ENCODE measurements around the gene CLEC4D.
A peak's percentile ranks its signal among the peaks of the same experiment; 100 is the strongest.
"Not testable (repeated sequence)": the region's sequence is repeated elsewhere in the genome, so short reads cannot be mapped to it uniquely, and the experiment has no call there.

Gene CLEC4D

DNA sequence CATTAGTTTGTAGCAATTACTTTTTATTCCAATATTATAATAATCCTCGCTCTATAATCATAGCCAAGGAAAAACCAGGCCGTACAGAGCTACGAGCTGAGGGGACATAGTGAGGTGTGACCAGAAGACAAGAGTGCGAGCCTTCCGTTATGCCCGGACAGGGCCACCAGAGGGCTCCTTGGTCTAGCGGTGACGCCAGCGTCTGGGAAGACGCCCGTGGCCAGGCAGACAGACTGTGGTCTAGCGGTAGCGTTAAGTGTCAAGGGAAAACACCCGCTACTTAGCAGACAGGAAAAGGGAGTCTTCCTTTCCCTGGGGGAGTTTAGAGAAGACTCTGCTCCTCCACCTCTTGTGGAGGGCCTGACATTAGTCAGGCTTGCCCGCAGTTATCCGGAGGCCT, 24.5 kb downstream of the CLEC4D start:
- not testable (repeated sequence) for ATAC-seq

DNA sequence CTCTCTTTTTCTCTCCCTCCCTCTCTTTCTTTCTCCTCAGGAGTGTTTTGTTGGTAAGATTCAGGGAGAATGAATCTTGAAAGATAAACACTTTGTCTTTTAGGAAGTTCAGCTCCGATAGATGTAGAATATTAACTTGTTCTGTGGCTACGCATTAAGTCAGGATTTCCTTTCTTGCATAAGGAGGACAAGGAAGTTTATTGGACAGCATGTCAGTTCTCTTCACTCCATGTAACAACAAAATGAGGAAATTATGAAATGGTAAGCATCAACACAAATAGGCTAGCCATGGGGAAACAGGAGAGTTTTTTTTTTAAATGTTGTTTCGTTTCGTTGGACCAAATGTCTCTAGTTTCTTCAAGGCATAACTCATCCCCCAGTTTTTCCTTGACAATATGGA, 27.5 kb downstream of the CLEC4D start, which contains the start of gene CLEC4E:
Gene CLEC4E (minus strand): TSS at position 75 of the 400 bp plus-strand sequence. CDS start 108 bp downstream, outside the sequence.
- not testable (repeated sequence) for ATAC-seq

DNA sequence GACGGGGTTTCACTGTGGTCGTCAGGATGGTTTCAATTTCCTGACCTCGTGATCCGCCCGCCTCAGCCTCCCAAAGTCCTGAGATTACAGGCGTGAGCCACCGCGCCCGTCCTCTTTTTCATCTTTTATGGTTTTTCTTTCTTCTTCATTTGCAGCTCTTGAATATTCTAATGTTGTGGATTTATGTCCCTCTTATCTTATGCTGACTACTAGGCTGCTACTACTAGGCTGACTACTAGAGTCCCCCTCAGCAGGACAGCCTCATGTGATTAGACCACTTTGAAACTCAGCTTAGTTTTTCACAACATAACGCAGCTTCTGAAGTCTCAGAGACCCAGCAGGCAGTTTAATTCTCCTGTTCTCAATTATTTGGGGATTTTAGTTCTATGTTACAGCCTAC, 28.3 kb downstream of the CLEC4D start:
- no peak for ATAC-seq

DNA sequence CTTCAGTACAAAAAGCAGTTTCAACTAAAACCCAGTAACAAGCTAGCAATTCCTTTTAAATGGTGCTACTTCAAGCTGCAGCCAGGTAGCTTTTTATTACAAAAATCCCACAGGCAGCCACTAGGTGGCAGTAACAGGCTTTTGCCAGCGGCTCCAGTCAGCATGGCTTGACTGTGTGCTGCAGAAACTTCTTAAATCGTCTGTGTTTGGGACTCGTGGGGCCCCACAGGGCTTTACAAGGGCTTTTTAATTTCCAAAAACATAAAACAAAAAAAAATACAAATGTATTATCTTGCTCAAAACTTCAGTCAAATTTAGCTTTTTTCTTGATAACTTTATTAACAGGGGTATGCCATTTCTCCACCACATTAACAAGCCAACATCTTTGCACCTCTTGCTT, 31.0 kb downstream of the CLEC4D start:
- peak; percentile 59 to 60 for ATAC-seq

DNA sequence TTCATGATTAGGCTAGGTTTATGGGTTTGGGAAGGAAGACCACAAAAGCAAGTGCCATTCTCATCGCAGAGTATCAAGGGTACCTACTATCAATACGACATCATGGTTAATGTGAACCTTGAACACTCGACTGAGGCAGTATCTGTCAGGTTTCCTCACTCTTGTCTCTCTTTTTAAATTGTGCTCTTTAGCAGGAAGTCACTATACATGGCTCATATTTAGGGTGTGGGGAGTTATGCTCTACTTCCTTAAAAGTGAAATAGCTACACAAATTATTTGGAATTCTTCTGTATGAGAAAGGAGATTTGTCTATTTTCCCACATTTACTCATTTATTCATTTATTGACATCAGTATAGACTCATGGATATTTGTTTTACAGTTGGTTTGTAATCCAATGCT, 33.3 kb downstream of the CLEC4D start:
- no peak for ATAC-seq

DNA sequence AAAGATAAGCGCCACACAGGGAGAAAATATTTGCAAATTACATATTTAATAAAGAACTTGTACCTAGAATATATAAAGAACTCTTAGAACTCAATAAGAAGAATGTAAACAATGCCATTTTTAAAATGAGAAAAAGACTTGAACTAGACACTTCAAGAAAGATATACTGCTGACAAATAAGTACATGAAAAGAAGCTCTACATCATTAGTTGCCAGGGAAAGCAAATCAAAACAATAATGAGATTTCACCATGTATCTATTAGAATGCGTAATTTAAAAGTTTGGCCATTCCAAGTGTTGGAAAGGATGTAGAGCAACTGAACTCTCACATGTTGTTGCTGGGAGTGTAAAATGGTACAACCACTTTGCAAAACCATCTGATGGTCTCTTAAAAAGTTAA, 34.3 kb downstream of the CLEC4D start:
- ATAC-seq: no peak

DNA sequence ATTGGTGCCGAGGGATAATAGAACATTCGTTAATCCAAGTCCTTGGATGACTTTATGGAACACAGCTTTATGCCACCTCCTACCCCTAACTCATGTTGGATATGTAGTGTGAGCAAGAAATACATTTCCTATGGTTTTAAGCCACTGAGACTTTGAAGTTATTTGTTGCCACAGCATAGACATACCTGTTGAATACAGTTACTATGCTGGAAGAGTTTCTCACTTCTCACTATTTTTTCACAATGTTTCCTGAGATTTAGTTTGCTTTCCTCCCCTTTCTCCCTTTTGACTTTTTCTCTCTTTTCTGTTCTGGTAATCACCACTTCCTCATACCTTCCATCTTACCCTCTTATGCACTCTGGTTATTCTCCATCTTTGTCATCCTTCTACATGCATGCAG, 34.9 kb downstream of the CLEC4D start:
- no peak for ATAC-seq

DNA sequence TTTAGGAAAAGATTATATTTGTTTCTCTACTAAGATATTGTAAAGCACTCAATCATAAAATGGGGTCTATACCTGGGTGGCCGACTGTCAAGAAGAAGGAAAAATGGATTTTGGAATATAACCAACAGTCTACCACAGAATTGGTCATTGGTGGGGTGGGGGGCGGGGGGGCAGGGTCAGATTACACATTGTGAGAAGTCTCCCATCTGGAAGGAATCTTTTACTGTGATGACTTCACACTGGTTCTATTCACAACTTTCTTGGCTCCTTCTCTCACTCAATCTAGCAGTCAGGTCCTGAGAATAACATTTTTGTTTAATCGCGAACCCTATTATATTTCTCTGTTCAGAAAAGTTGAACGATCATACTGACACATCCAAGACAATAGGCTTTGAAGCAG, 36.1 kb downstream of the CLEC4D start:
- no peak for ATAC-seq

DNA sequence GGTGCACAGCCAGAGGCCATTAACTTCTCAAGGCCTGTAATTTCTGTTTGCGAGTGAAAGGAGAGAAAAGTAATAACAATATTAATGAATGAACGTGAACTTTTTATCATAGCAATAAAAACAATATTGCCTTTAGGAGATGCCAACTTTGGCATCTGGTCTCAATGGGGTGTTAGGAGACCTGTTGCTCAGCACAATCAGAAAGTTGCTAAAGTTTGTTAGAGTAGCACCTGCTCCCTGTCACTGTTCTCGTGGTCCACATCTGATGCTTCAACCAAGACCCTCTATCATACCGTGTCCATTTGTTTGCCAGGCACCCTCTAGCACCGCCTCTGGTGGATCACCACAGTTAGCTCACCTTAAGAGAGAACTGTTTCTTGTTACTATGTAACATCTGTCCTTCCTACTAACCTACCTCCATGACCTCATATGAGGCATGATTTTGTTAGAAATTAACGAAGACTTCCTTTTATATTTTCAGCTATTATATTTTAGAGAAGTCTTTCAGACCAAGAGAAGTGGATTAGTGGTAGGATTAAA, 39.9 kb downstream of the CLEC4D start:
- no peak for ATAC-seq

DNA sequence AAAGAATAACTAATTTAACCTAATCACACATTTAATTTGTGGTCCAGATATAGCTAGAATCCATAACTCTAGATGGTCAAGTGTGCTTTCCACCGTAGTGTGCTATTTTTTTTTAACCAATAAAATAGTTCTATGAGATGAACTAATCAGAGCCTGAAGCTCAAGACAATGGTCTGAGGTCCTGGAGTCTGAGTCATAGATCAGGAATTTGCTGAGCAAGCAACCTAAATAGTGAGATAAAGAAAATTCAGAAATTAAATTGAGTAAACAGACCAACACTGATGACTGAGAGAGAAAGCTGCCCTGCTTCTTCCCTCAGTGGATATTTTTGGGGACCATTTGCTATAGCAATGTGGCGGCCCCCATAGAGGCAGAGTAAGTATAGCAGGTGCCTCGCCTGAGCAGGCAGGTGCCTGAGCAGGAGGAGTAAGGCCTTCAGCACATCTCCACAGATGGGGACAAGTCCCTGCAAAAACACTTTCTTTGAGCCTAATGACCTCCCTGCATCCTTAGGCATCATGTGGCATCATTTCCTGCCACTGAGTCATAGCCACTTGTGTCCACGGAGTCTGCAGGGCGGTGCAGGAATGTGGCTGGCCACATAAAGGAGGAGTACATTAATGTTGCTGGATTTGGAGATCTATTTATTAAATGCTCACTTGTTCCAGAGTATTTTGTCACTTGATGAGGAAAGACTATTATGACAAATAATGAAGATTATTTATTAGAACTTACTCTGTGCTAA, 41.3 kb downstream of the CLEC4D start:
- no peak for ATAC-seq

DNA sequence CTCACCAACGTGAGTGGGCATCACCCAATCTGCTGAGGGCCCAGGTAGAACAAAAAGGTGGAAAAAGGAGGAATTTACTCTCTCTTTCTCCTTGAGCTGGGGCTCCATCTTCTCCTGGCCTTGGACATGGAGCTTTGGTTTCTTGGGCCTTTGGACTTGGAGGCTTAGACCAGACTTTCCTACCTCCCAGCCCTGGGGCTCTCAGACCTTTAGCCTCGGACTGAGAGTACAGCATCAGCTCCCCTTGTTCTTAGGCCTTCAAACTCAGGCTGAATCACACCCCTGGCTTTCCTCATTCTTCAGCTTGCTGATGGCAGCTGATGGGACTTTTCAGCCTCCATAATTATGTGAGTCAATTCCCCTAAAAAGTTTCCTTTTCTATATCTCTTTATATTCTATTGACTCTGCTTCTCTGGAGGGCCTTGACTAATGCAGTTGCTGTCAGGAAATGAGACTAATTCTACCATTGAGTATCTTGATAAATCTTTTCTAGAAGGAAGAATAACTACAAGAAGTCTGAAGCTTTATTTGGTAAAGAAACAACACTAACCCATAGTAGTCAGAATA, 43.3 kb downstream of the CLEC4D start:
- ATAC-seq: no peak

DNA sequence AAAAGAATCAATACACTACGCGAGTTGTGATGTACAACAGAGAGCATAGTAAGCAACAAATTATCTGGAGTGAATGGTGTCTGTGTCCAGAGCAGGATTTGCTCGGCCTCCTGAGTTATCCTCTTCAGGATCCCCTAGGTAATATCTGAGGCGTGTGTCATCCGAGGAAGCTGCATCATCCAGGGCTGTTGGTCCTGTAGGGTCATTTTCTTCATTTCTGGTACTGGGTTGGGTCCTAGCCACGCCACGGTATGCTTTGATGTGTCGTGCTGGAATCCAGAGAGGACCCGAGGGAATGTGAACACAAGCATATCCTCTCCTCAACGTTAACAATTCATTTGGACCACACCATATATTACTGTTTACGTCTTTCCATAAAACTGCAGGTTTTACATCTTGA, 46.4 kb downstream of the CLEC4D start:
- ATAC-seq: no peak

DNA sequence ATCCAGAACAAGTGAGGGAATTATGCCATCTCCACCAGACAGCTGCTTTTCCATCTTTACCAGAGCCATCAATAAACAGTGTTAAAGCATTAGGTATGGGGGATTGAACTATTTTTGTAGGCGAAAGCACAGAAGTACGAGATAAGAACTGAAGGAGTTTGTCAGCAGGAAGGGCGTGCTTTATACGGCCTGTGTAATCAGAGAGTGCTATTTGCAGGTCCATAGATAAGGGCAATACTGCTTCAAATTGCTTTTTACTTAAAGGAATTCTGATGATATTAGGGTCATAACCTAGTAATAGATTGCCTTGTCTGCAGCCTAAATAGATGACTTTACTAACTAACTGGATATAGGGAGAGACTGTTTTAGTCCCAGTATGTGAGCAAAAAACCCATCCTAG, 47.7 kb downstream of the CLEC4D start:
- ATAC-seq: no peak

DNA sequence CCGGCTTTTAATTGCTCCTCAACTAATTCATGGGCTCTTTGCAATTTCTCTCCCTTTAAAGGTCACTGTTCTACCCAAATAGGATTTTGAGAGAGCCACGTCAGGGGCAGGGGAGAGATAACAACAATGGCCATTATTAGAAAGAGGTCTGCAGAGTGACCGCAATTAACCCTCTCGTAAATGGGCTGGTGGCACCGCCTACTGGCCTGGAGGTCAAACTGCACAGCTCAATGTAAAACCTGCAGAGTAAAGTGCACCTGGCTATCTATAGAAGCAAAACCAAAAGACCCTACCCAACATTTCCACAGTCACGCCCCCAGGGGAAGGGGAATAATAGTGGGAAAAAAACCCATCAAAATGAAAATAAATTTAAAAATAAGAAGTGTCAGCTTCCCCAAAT, 49.0 kb downstream of the CLEC4D start:
- no peak for ATAC-seq

DNA sequence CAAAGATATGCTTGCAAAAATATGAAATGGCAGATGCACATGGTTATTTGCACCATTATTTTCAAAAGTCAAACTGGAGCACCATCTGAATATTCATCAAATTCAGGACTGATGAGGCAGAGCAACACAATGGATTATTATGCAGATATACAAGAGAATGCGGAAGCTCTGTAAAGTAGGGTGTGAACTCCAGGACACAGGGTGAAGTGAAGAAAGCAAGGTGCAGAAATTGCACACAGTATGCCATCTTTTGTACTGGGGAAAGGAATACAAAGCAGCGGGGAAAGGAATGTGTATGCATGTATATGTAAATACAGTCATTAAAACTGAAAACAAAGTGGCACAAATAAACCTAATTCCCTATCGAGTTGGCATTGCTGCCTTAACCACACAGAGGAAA, 50.1 kb downstream of the CLEC4D start:
- no peak for ATAC-seq

DNA sequence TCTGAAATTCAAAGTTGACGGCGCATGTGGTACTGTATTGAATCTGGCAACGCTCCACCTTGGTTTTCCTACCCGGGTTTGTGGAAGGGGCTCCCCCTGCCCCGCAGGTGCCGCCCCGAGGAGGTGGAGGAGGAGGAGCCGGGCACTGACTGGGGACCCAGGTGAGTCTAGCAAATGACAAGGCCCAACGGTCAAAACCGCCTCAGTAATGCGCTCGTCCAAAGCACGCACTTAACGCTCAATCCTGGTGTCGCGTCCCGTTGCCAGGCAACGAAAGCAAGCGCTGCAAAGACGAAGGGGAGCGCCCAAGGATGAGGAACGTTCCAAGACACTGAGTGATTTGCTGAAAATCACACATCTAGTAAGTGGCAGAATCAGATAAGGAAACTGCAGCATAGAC, 51.4 kb downstream of the CLEC4D start:
- ATAC-seq: no peak

DNA sequence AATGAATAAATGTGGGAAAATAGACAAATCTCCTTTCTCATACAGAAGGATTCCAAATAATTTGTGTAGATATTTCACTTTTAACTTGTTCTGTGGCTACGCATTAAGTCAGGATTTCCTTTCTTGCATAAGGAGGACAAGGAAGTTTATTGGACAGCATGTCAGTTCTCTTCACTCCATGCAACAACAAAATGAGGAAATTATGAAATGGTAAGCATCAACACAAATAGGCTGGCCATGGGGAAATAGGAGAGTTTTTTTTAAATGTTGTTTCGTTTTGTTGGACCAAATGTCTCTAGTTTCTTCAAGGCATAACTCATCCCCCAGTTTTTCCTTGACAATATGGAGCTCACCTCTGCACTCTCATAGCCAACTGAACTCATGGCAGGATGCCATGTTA, 52.7 kb downstream of the CLEC4D start:
- ATAC-seq: not testable (repeated sequence)

DNA sequence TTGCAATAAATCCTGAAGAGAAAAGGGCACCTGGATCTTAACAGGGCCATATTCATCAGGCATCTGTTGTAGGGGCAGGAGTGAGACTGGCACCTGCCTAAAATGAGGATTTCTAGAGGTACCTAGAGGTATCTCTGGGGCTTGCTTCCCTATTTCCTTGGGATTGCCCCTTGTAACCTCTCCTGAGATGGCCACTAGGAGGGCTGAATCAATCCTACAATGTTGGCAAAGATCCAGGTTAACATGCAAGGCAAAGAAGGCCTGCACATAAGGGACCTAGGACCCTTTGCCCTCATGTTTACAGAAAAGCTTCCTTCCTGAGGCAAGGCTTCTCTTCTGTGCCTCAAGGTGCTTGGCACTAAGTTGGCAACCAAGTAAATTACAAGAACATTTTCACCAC, 53.2 kb downstream of the CLEC4D start:
- ATAC-seq: no peak

All from activated CD4-positive, CD25-positive, alpha-beta regulatory T cell treated with anti-CD3 and anti-CD28 coated beads, Interleukin-2, amount 50 U/mL, for 24 hours (primary cell).